Measurements from ENCODE around the gene RASA3. TPM values are rescaled to one million over a fixed set of nuclear protein-coding genes. Genes with fewer than 3 reads are reported as not detected.
A peak's percentile ranks its signal among the peaks of the same experiment; 100 is the strongest.

RASA3 gene
- total RNA-seq, 1 donor from 2014 or later: 14.6 TPM

DNA sequence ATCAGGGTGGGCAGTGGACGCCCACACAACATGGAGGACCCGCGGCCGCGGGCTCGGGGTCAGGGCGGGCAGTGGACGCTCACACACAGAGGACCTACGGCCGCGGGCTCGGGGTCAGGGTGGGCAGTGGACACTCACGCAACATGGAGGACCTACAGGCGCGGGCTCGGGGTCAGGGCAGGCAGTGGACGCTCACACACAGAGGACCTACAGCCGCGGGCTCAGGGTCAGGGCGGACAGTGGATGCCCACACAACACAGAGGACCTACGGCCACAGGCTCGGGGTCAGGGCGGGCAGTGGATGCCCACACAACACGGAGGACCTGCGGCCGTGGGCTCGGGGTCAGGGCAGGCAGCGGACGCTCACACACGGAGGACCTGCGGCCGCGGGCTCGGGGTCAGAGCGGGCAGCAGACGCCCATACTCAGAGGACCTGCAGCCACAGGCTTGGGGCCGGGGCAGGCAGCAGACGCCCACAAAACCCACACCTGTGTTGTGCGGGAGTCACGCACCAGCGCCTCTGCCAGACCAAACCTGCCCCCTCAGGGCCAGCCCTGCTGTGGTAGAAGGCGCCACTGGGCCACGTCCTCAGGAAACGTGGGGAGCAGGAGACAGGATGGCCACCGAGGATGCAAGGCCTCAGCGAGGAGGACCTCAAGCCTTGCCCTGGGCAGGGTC lies 131.0 kb downstream of the RASA3 start:
- peaks cover 11% of the 10 kb centered on the region for H3K4me1 Mint-ChIP-seq
- DNase-seq (ENCODE audit: low spot score in 2 of 2, unreplicated experiment in 2 of 2): no peak
- no peaks in the 10 kb centered on the region for H3K27me3 Mint-ChIP-seq (ENCODE audit: low read depth)
- H3K36me3 Mint-ChIP-seq: no peaks in the 10 kb centered on the region
- H3K4me3 Mint-ChIP-seq: no peak overlapping the region
- TF ChIP-seq, protein P1, sequence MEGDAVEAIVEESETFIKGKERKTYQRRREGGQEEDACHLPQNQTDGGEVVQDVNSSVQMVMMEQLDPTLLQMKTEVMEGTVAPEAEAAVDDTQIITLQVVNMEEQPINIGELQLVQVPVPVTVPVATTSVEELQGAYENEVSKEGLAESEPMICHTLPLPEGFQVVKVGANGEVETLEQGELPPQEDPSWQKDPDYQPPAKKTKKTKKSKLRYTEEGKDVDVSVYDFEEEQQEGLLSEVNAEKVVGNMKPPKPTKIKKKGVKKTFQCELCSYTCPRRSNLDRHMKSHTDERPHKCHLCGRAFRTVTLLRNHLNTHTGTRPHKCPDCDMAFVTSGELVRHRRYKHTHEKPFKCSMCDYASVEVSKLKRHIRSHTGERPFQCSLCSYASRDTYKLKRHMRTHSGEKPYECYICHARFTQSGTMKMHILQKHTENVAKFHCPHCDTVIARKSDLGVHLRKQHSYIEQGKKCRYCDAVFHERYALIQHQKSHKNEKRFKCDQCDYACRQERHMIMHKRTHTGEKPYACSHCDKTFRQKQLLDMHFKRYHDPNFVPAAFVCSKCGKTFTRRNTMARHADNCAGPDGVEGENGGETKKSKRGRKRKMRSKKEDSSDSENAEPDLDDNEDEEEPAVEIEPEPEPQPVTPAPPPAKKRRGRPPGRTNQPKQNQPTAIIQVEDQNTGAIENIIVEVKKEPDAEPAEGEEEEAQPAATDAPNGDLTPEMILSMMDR (IDR thresholded peaks at IDR 0.05; ENCODE audit: unreplicated experiment): no peak
- H3K27ac Mint-ChIP-seq: no peak overlapping the region
- no peaks in the 10 kb centered on the region for H3K9me3 Mint-ChIP-seq

DNA sequence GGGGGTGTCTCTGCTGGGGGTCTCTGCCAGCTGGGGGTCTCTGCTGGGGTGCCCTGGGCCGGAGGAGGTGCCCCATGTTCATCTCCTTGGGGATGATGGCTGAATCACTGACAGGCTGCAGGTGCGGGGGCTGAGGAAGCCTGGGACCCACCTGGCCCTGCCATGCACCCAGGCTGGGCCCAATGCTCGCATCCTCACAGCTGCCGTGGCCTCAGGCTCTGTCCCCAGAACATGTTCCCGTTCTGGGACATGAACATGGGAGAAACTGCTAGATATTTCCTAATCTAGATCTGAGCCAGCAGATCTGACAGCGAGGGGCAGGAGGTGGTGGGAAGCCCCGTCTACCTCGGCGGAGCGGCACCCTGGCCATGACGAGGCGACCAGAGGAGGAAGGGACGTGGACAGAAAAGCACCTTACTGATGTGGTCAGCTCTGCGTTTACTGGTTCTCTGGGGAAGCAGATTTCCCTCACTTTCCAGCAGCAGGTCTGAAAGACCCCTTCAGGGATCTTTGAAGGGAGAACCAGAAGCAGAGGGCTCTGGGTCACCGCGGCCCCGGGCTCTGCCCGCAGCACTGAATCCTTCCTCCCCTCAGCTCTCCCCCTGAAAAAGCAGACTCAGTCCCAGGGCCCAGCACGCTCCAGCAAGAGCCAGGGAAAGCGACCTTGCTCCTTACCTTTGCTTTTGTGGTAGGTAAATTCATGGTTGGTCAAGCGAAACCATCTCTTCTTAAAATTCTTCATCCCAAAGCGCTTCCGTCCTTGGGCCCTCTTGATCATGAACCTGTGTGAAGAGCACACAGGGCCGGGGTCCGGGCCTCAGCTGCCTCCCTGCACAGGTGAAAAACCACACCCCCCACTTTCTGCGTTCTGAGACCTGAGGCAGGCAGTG lies 132.0 kb downstream of the RASA3 start:
- DNase-seq (ENCODE audit: low spot score in 2 of 2, unreplicated experiment in 2 of 2): no peak
- H3K27me3 Mint-ChIP-seq (ENCODE audit: low read depth): no peaks in the 10 kb centered on the region
- H3K36me3 Mint-ChIP-seq: no peaks in the 10 kb centered on the region
- no peaks in the 10 kb centered on the region for H3K9me3 Mint-ChIP-seq
- H3K4me3 Mint-ChIP-seq: no peak overlapping the region
- H3K4me1 Mint-ChIP-seq: peaks cover 11% of the 10 kb centered on the region
- TF ChIP-seq, protein P1 (IDR thresholded peaks at IDR 0.05; ENCODE audit: unreplicated experiment): no peak
- H3K27ac Mint-ChIP-seq: no peak overlapping the region

DNA sequence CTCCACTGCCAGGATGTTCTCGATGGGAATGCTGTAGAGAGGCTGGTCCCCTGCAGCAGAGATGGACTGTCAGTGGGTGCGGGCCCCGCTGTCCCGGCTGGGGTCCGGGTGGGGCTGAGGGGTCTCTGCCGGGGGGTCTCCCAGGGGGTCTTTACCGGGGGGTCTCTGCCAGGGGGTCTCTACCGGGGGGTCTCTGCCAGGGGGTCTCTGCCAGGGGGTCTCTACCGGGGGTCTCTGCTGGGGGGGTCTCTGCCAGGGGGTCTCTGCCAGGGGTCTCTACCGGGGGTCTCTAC lies 132.9 kb downstream of the RASA3 start:
- Mint-ChIP-seq H3K4me1 (peaks cover 11% of the 10 kb centered on the region), H3K27me3 (ENCODE audit: low read depth) (no peaks in the 10 kb centered on the region), H3K27ac (no peak overlapping the region), H3K9me3 (no peaks in the 10 kb centered on the region), H3K36me3 (no peaks in the 10 kb centered on the region), H3K4me3 (no peak overlapping the region)
- DNase-seq (ENCODE audit: low spot score in 2 of 2, unreplicated experiment in 2 of 2): no peak
- TF ChIP-seq, protein P1 (IDR thresholded peaks at IDR 0.05; ENCODE audit: unreplicated experiment): no peak

DNA sequence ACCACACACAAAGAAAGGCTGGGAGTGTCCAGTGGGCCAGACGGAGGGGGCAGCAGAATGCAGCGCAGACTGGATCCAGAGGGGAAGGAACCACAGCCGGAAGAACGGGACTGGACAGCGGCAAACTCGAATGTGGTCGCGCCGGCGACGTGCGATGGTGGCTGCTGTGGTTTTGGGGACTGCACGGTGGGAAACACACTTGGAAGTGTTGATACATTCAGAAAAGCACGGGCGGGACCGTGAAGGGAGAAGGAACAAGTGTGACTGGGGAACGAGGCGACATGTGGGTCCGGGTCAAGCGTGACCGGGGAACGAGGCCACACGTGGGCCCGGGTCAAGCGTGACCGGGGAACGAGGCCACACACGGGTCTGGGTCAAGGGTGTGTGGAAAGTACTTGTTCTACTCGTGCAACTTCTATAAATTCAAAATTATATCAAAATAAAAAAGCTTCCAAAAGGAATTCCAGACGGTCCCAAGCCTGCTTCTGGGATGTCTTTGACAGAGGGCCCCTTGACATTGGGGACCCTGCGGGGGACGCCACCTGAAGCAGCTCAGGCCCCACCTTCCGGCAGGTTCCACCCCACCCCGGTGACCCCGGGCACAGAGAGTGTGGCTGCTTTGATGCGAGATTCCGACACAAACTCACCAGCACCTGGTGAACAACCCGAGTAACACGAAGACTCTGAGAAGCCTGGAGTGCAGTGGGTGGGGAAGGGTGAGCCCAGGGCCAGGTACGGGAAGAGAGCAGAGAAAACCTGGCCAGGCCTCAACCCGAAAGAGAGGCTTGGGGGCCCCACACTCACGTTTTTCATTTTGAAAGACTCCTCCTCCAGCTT lies 133.4 kb downstream of the RASA3 start:
- H3K36me3 Mint-ChIP-seq: no peaks in the 10 kb centered on the region
- peak overlapping the region; percentile 61 for H3K27ac Mint-ChIP-seq
- peaks cover 11% of the 10 kb centered on the region for H3K4me1 Mint-ChIP-seq
- TF ChIP-seq, protein P1 (IDR thresholded peaks at IDR 0.05; ENCODE audit: unreplicated experiment): no peak
- H3K4me3 Mint-ChIP-seq: no peak overlapping the region
- no peak for DNase-seq (ENCODE audit: low spot score in 2 of 2, unreplicated experiment in 2 of 2)
- H3K9me3 Mint-ChIP-seq: no peaks in the 10 kb centered on the region
- no peaks in the 10 kb centered on the region for H3K27me3 Mint-ChIP-seq (ENCODE audit: low read depth)

DNA sequence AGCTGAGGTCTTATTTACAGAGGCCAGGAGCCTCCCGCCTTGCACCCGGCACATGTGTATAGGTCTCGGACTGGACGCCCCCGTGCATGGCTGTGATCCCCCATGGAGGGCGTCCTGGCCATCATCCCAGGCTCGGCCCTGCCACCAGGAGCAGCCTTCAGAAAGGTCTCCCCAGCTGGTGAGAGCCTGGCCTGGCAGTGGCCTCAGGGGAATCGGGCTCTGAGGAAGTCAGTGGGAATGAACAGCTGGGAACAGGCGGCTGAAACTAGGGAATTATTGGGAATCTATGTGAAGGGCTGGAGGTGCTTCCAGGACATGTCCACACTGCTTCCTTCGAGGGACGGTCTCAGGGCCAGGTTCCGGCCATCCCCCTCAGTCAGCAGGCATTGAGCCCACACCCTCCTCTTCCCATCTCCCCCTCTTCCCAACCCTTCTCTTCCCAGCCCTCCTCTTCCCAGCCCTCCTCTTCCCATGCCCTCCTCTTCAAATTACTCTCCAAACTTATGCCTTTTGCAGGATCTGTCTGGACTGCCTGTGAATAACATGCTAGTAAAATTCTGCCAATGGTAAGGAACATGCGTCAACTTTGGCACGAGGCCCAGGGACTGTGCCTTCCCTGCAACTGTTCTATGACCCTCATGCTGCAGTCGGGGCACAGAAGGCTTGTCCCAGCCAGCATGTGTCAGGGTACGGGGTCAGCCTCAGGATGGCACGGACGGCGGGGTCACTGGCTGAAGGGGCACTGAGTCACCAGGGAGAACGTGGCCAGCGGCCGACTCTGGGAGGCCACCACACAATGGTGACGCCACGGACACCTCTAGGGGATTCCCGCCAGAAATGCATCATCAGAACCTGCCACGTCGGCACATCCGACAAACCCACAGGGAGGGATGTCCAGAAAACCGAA lies 134.3 kb downstream of the RASA3 start:
- H3K4me1 Mint-ChIP-seq: peaks cover 11% of the 10 kb centered on the region
- H3K36me3 Mint-ChIP-seq: no peaks in the 10 kb centered on the region
- H3K27me3 Mint-ChIP-seq (ENCODE audit: low read depth): no peaks in the 10 kb centered on the region
- no peak for DNase-seq (ENCODE audit: low spot score in 2 of 2, unreplicated experiment in 2 of 2)
- no peaks in the 10 kb centered on the region for H3K9me3 Mint-ChIP-seq
- no peak overlapping the region for H3K4me3 Mint-ChIP-seq
- TF ChIP-seq, protein P1 (IDR thresholded peaks at IDR 0.05; ENCODE audit: unreplicated experiment): no peak
- H3K27ac Mint-ChIP-seq: peak overlapping the region; percentile 11
